ENCODE results near the gene ACP7.

DNA sequence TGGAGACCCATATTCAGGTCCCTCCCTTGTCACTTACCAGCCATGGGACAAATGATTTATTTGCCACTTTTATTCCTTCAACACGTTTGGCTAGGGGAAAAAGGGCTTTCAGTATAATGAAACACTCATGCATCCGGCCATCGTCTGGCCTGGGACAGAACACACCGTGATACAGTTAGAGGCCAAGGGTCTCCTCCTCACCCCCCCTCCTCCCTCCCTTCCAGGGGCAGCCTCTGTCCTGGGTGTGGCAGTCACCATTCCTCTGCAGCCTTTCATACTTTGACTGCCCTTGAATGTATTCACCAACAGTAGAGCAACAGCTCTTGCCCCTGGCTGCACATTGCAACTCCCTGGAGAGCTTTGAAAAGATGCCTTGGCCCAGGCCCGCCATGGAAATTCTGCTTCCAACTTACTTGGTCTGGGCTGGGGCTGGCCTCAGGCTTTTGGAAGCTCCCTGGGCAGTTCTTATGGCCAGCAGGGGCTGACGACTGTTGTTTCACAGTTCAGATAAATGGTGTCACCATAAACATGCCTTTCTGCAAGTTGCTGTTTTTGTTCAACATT lies 44.4 kb downstream of the ACP7 start:
- TF ChIP-seq, protein P1, sequence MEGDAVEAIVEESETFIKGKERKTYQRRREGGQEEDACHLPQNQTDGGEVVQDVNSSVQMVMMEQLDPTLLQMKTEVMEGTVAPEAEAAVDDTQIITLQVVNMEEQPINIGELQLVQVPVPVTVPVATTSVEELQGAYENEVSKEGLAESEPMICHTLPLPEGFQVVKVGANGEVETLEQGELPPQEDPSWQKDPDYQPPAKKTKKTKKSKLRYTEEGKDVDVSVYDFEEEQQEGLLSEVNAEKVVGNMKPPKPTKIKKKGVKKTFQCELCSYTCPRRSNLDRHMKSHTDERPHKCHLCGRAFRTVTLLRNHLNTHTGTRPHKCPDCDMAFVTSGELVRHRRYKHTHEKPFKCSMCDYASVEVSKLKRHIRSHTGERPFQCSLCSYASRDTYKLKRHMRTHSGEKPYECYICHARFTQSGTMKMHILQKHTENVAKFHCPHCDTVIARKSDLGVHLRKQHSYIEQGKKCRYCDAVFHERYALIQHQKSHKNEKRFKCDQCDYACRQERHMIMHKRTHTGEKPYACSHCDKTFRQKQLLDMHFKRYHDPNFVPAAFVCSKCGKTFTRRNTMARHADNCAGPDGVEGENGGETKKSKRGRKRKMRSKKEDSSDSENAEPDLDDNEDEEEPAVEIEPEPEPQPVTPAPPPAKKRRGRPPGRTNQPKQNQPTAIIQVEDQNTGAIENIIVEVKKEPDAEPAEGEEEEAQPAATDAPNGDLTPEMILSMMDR (IDR thresholded peaks at IDR 0.05) = no peak
- TF ChIP-seq POLR2A (IDR thresholded peaks at IDR 0.05) = no peak

Measured in lower leg skin (tissue), 3 donors.